Activated CD8-positive, alpha-beta memory T cell treated with anti-CD3 and anti-CD28 coated beads, Interleukin-2, amount 50 U/mL, for 1 hour (primary cell): ENCODE data around the gene ERF.

Experiments used
- DNase-seq: peaks from one replicate; pipeline ENCODE4 v3.0.0-alpha.2; 2020; ENCODE audit errors: extremely low read depth

The ERF gene

GRCh38 chr19:42254850-42255765 is at the start of gene ERF:
ERF (minus strand) TSS chr19:42255128; CDS start chr19:42254999, 129 bp downstream.
- peak; percentile 79 for DNase-seq

- no peak for DNase-seq
Measured at GRCh38 chr19:42303876-42304275, 48.9 kb upstream of the ERF start.

DNA sequence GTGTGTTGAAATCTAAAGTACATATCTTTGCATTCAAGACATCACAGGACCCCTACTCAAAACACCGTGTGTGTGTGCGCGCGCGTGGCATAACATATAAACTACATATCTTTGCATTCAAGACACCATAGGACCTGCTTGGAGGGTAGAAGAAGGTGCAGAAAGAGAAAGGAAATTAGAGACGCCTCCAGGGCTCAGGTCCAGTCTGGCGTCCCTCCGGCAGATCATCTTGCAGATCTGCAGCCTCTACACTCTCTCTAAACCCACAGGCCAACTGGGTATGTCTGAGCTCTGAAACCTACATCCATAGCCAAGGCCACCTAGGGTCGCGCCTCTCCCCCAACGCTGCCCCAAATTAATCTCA is 48.2 kb upstream of the ERF start:
- no peak for DNase-seq

GRCh38 chr19:42301646-42302203 is 46.8 kb upstream of the ERF start, which contains the start of gene PRR19:
PRR19 (plus strand) TSS chr19:42302132; CDS start chr19:42309585, 7,453 bp downstream.
- DNase-seq = no peak

DNA sequence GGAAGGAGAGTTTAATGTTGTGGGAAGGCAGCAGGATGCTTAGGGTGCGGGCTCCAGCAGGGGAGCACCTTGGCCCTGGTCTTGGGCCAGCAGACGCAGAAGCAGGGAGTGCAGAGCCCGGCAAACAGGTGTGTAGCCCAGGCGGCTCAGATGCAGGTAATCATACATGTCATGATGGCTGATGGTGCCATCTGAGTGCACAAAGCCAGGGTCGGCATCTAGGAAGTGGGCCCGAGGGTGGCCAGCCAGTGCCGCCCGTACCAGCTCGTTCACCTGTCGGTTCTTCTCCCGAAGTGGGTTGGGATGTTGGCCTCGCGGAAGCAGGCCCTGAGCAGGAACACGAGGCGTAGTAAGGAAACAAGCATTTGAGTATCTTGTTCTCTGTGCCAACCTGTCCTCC is 42.1 kb upstream of the ERF start:
- no peak for DNase-seq

DNA sequence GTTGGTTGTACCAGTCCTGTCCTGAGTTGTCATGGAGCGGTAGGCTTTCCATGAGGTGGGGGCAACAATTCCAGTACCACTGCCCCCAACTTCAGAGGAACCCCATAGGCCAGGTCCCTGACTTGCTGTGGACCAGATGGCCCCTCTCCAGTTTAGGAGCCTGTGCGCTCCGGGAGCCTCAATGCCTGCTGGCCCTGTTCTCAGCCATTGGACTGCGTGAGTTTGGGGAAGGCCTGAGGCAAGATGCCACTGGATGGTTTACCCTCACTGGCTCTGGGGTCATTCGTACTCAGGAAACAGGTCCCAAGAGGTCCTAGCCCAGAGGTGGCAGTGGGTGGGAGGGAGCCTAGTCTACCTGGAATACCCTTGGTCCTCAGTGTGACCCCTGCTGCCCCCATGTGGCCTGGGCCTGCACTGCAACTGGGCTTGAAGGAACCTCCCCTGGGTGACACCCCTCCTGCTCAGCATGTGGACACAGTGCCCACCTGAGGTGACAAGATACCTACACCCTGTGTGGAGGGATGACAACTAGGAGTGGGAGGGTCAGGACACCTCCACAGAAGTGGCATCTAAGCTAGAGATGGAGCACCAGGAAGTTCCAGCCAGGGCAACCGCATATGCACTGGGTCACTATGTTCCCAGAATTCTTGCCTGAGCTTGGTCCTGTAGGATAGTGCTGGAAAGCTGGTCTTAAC is 41.0 kb upstream of the ERF start:
- DNase-seq = peak; percentile 59

DNA sequence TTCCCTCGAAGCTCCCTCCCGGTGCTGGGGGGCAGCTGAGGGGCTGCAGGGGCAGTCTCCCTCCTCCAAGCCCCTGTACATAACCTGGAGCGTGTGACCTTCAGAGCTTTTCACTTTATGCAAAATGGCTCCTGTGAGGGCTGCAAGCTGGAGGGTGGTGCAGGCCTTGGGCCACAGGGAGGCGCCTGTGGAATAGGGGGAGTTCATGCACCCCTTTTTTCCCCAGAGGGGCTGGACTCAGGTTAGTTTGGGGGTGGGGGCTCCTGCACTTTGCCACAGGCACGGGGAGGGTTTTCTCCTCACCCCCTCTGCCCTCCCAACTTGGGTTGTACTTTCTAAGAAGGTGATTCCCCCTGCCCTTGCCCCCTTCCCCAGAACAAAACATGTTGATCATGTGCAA is 40.4 kb upstream of the ERF start:
- DNase-seq = no peak

- no peak for DNase-seq
Measured at GRCh38 chr19:42294471-42295137, 39.7 kb upstream of the ERF start.

DNA sequence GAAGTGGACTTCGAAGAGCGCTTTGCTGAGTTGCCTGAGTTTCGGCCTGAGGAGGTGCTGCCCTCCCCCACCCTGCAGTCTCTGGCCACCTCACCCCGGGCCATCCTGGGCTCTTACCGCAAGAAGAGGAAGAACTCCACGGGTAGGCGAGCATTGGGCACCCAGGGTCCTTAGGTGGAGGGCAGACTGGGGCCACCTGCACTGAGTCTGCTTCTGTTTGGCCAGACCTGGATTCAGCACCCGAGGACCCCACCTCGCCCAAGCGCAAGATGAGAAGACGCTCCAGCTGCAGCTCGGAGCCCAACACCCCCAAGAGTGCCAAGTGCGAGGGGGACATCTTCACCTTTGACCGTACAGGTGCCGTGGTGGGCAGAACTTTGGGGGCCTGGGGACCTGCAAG is 39.0 kb upstream of the ERF start:
- DNase-seq = no peak

DNA sequence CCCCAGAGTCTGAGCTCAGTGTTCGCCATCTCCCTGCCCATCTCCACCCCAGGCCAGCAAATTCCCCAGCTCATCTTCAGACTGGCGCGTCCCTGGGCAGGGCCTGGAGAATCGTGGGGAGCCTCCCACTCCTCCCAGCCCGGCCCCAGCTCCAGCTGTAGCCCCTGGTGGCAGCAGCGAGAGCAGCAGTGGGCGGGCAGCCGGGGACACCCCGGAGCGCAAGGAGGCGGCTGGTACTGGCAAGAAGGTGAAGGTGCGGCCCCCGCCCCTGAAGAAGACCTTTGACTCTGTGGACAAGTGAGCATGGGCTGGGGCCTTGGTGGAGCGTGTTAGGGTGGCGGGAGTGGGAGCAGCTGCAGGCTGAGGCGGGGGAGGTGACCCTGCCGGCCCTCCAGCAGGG is 38.6 kb upstream of the ERF start:
- no peak for DNase-seq

GRCh38 chr19:42292963-42293362 is 38.0 kb upstream of the ERF start:
- no peak for DNase-seq

DNA sequence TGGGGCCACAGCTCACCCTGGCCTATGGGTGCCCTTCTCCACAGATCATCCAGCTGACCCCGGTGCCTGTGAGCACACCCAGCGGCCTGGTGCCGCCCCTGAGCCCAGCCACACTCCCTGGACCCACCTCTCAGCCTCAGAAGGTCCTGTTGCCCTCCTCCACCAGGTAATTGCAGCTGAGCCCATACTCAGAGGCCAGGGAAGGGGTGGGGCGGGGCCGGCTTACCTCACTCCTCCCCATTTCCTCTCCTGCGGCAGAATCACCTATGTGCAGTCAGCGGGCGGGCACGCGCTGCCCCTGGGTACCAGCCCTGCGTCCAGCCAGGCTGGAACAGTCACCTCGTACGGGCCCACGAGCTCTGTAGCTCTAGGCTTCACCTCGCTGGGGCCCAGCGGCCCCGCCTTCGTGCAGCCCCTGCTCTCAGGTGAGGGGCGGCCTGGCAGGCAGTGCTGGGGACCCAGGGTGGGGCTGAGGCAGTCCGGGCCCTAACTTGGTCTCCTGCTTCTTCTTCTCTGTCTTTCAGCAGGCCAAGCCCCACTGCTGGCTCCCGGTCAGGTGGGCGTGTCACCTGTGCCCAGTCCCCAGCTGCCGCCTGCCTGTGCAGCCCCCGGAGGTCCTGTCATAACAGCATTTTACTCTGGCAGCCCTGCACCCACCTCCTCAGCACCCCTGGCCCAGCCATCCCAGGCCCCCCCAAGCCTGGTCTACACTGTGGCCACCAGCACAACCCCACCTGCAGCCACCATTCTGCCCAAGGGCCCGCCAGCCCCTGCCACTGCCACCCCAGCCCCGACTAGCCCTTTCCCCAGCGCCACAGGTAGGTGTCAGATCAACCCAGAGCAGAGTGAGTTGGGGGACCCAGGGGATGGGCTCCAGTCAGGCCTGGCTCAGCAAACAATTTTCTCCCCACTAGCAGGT is 37.4 kb upstream of the ERF start:
- no peak for DNase-seq

- no peak for DNase-seq
Measured at GRCh38 chr19:42291435-42291810, 36.5 kb upstream of the ERF start.

DNA sequence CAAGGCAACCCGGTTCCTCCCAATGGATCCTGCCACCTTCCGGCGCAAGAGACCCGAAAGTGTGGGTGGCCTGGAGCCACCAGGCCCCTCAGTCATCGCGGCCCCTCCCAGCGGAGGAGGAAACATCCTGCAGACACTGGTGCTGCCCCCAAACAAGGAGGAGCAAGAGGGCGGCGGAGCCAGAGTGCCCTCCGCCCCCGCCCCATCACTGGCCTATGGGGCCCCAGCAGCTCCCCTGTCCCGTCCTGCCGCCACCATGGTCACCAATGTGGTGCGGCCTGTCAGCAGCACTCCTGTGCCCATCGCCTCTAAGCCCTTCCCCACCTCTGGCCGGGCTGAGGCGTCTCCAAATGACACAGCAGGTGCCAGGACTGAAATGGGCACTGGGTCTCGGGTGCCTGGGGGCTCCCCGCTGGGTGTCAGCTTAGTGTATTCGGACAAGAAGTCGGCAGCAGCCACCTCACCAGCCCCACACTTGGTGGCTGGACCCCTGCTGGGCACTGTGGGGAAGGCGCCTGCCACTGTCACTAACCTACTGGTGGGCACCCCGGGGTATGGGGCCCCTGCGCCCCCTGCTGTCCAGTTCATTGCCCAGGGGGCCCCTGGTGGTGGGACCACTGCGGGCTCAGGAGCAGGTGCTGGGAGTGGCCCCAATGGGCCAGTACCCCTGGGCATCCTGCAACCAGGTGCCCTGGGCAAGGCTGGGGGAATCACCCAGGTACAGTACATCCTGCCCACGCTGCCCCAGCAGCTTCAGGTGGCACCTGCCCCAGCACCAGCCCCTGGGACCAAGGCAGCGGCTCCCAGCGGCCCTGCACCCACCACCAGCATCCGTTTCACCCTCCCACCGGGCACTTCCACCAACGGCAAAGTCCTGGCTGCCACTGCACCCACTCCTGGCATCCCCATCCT is 35.9 kb upstream of the ERF start:
- DNase-seq = no peak

DNA sequence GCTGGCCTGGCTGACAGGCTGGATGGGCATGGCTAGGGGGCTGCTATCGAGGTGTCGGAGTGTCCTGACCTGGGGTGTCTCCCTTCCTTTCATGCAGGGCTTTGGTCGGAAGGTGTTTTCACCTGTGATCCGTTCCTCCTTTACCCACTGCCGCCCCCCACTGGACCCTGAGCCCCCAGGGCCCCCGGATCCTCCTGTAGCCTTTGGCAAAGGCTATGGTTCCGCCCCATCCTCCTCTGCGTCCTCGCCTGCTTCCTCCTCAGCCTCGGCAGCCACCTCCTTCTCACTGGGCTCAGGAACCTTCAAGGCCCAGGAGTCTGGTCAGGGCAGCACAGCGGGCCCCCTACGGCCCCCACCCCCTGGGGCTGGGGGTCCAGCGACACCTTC is 35.2 kb upstream of the ERF start:
- DNase-seq = no peak

DNA sequence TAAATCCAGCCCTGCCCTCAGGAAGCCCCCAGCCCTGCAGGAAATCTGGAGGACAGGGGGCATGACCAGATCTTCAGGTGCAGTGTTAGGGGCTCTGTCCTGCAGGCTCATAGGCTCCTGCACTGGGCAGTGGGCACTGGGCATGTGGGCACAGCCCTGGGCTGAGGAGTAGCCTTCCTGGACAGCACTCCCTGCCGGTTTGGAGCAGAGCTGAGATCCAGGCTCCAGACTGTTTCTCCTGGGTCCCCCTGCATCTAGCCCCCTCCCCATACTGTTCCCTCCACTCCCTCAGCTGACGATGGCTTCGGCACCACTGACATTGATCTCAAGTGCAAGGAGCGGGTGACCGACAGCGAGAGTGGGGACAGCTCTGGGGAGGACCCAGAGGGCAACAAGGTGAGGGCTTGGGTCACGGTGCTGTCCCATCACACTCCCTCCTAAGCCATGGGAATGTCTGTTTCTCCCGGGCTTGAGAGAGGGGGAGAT is 34.7 kb upstream of the ERF start:
- DNase-seq = no peak

GRCh38 chr19:42288881-42289555 is 34.1 kb upstream of the ERF start:
- DNase-seq = no peak

GRCh38 chr19:42288387-42288786 is 33.5 kb upstream of the ERF start:
- DNase-seq = no peak

DNA sequence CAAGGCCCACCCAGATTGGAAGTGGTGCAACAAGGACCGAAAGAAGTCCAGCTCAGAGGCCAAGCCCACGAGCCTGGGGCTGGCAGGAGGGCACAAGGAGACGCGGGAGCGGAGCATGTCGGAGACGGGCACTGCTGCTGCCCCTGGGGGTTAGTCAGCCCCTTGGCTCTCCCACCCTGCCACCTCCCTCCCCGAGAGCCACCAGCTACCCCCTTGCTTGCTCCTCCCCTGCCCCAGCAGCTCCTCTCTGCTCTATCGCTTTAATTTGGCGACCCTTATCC is 32.8 kb upstream of the ERF start:
- no peak for DNase-seq
